Superior temporal gyrus (tissue), 1 donor: ENCODE data around the gene DDX28.
A peak's percentile ranks its signal among the peaks of the same experiment; 100 is the strongest.
"Not testable (repeated sequence)": the region's sequence is repeated elsewhere in the genome, so short reads cannot be mapped to it uniquely, and the experiment has no call there.

Experiments used
- DNase-seq: peaks from one replicate; pipeline ENCODE4 v3.0.0-alpha.2; 2016; ENCODE audit errors: extremely low spot score

Gene DDX28

GRCh38 chr16:68037841-68038597, 15.0 kb upstream of the DDX28 start:
- no peak for DNase-seq

GRCh38 chr16:68035227-68035626, 12.2 kb upstream of the DDX28 start:
- no peak for DNase-seq

DNA sequence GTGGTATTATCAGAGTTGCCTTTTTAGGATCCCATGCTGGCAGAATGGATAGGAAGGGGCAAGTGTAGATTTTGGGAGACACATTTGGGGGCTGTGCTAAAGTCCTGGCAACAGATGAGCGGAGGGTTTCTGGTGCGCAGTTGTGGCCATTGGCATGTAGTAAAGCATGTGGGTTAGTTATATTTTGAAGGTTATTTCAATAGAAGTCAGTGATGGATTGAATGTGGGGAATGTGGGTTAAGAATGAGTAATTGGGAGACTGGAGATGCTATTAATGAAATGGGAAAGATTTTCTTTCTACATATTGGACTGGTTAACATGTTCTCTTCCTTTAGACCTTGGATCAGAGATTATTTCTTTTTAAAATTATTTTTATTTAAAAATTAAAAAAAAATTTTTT, 10.1 kb upstream of the DDX28 start:
- no peak for DNase-seq

- DNase-seq = no peak
These were observed 8.9 kb upstream of the DDX28 start for GRCh38 chr16:68031951-68032350.

GRCh38 chr16:68030108-68030507, 7.1 kb upstream of the DDX28 start:
- not testable (repeated sequence) for DNase-seq

DNA sequence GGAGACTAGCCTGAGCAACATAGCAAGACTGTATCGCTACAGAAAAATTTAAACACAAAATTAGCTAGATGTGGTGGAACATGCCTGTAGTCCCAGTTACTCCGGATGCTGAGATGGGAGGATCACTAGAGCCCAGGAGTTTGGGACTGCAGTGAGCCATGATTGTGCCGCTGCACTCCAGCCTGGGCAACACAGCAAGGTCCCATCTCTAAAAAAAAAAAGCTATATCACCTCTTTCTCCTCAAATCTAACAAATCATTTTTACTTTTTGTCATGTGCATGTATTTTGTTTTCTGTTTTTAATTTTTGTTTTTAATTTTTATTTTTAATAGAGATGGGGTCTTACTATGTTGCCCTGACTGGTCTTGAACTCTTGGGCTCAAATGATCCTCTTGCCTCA, 6.0 kb upstream of the DDX28 start:
- DNase-seq = no peak

DNA sequence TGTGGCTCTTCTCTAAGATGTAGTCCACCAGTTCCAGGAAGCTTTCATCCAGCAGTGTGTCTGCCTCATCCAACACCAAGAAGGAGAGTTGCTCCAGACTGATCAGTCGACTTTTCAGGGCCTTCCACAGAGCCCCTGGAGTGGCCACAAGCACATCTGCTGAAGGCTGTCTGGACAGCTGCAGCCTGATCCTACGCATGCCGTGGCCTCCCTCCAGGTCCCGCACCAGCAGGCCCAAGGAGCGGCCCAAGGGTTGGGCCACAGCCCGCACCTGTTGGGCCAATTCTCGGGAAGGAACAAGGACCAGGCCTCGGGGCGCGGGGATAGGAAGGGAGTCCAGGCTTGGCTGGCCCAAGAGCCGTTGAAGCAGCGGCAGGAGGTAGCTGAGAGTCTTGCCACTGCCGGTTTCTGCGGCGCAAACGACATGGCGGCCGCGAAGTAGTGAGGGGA, 729 bp downstream of the DDX28 start:
- DNase-seq = no peak

GRCh38 chr16:68021490-68021889, 1.5 kb downstream of the DDX28 start:
- no peak for DNase-seq

DNA sequence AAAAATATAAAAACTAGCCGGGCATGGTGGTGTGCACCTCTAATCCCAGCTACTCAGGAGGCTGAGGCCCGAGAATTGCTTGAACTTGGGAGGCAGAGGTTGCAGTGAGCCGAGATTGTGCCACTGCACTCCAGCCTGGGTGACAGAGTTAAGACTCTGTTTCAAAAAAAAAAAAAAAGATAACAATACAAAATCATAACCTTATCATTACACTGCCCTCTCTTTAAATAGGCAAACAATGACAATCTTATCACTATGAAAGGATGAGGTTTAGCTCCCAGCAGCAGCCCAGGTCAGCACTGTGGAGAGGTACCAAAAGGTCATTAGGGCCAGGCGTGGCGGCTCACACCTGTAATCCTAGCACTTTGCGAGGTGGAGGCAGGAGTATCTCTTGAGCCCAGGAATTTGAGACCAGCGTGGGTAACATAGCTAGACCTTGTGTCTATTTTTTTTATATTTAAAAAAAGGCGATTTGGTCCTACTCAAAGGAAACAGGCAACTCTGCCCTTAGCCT, 3.8 kb downstream of the DDX28 start:
- no peak for DNase-seq

- no peak for DNase-seq
These were observed 7.4 kb downstream of the DDX28 start, which contains the start of gene DPEP2NB for GRCh38 chr16:68015681-68016080. Gene DPEP2NB, minus strand, starts transcription at chr16:68015911. Its CDS starts 141 bp downstream, at chr16:68015770.

GRCh38 chr16:68013440-68013839, 9.6 kb downstream of the DDX28 start:
- no peak for DNase-seq

DNA sequence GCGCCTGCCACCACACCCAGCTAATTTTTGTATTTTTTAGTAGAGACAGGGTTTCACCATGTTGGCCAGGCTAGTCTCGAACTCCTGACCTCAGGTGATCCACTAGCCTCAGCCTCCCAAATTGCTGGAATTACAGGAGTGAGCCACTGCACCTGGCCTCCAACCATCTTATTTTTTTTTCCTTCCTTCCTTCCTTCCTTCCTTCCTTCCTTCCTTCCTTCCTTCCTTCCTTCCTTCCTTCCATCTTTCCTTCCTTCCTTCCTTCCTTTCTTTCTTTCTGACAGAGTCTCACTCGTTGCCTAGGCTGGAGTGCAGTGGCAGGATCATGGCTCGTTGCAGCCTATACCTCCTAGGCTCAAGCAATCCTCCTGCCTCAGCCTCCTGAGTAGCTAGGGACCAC, 13.2 kb downstream of the DDX28 start:
- DNase-seq = not testable (repeated sequence)

DNA sequence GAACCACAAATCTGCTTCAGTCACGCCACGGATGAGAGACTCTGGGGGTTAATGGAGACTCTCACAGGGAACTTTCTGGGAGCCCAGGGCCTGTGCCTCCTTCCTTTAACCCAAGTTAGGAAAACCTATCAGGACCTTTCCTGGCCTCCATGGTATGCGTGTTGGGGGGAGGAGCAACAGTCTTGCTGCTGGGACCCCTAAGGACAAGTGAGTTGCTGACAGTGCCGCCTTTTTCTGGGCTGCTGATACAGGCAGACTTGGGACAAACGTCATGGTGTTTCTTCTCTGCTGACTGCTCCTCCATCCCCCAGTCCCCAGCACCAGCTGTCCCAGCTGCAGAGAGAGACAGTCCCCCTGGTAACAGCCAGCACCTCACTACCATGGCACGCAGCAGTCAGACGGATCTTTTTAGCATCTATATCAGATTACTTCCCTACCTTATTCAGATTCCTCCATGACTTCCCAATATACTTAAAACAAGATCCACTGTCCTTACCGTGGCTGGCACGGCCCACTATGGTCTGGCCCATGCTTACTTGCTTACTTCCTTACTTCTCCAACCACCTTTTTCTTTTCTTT, 13.8 kb downstream of the DDX28 start:
- DNase-seq = no peak

DNA sequence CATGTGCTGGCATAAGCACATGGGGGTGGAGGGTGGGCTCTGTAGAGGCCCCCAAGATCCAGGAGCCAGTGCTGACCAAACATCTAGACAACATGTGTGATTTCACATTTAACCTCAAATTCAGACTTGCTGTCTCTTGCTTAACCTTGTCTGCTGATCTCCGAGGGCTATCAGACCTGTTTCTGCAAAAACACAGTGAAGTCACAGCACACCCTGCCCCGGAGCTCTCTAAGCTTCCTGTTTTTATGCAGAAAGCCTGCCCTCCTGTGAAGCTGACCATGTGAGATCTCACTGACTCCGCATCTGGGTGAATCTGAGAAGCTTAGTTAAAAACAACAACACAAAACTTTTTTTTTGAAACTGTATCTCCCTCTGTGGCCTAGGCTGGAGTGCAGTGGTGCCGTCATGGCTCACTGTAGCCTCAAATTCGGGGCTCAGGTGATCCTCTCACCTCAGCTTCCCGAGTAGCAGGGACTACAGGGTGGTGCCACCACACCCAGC, 17.2 kb downstream of the DDX28 start:
- DNase-seq = peak; percentile 11

GRCh38 chr16:68005211-68005610, 17.8 kb downstream of the DDX28 start:
- DNase-seq = no peak

- no peak for DNase-seq
These were observed 20.0 kb downstream of the DDX28 start for GRCh38 chr16:68003031-68003430.

DNA sequence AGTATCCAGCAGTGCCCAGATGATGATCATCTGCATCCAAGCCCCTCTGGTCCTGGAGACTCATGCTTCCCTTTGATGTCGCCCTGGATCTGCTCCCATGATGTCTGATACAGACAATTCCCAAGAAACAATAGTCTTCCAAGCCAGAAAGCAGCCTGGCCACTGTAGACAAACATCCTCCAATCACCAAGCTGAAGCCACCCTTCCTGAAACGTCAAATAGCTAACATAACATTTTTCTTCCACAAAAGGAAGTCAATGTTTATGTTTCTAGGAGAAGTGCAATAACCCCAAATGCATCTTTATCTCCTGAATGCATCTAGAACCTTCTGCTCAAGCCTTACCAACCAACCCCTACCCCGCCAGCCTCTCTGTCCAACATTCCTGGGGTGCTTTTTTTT, 22.6 kb downstream of the DDX28 start:
- DNase-seq = no peak

DNA sequence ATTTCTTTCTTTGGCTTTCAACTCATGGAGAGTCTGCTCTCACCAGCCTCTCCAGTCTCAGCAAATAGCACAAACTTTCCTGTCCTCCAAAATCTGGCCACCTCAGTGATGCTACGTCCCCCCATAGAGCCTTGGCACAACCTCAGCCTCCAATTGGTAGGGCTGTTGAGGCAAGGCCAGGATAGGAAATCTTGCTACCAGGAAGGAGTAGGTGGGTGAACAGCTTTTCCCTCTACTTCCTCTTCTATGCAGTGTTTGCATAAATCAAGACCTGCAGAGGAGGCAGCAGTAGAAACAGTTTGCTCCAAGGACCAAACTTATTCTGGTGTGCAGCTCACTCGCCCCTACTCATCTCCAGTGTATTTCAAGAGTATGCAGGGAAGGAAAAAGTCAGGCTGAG, 23.0 kb downstream of the DDX28 start:
- no peak for DNase-seq

- DNase-seq = peak; percentile 11
These were observed 24.0 kb downstream of the DDX28 start, which contains the start of gene DPEP2 for GRCh38 chr16:67998779-67999688. Gene DPEP2, minus strand, starts transcription at chr16:67999484. Its CDS starts 6,272 bp downstream, at chr16:67993212.

- not testable (repeated sequence) for DNase-seq
These were observed 24.7 kb downstream of the DDX28 start for GRCh38 chr16:67998231-67998778.

- no peak for DNase-seq
These were observed 26.4 kb downstream of the DDX28 start for GRCh38 chr16:67996666-67997065.
